Neuronal stem cell (in vitro differentiated cells): ENCODE data around the gene ANP32D. TPM values are rescaled to one million over a fixed set of nuclear protein-coding genes. Genes with fewer than 3 reads are reported as not detected.
"Not testable (repeated sequence)": the region's sequence is repeated elsewhere in the genome, so short reads cannot be mapped to it uniquely, and the experiment has no call there.

Experiments used
- DNase-seq: peaks from one replicate; pipeline ENCODE4 v3.0.0-alpha.2; 2013; ENCODE audit warnings: low spot score
- H2AFZ ChIP-seq: one replicate; pipeline ENCODE4 v1.6.1; 2013; ENCODE audit warnings: mild to moderate bottlenecking, low read length, inconsistent platforms
- H2AK5ac ChIP-seq: 2 replicates; pipeline ENCODE4 v1.6.1; 2013; ENCODE audit warnings: low read depth, mild to moderate bottlenecking, inconsistent platforms, low read length, moderate library complexity, mixed read lengths
- H2BK120ac ChIP-seq: 2 replicates; pipeline ENCODE4 v1.6.1; 2013; ENCODE audit warnings: low read depth, mild to moderate bottlenecking, inconsistent platforms, low read length, moderate library complexity, mixed read lengths
- H2BK12ac ChIP-seq: one replicate; pipeline ENCODE4 v1.6.1; 2013; ENCODE audit warnings: low read length, inconsistent platforms
- H2BK15ac ChIP-seq: 2 replicates; pipeline ENCODE4 v1.6.1; 2013; ENCODE audit warnings: mild to moderate bottlenecking, low read length, inconsistent platforms, mixed read lengths
- H2BK5ac ChIP-seq: one replicate; pipeline ENCODE4 v1.6.1; 2013; ENCODE audit warnings: inconsistent platforms, mild to moderate bottlenecking, low read length, moderate library complexity
- H3K14ac ChIP-seq: one replicate; pipeline ENCODE4 v1.6.1; 2013; ENCODE audit warnings: low read length, inconsistent platforms
- H3K18ac ChIP-seq: 2 replicates; pipeline ENCODE4 v1.6.1; 2013; ENCODE audit warnings: low read length, inconsistent platforms
- H3K23ac ChIP-seq: 2 replicates; pipeline ENCODE4 v1.6.1; 2013; ENCODE audit warnings: low read depth, mild to moderate bottlenecking, mixed read lengths, low read length, inconsistent platforms; ENCODE audit not compliant: poor library complexity
- H3K27ac ChIP-seq: replicated peaks from 3 replicates; pipeline ENCODE4 v1.5.1; 2013; ENCODE audit warnings: low read length, inconsistent platforms
- H3K27me3 ChIP-seq, 3 experiments: 2 replicates each; pipeline ENCODE4 v1.6.1; 2013; ENCODE audit warnings: low read length in 3 of 3, mild to moderate bottlenecking in 2 of 3, inconsistent platforms in 1 of 3, low read depth in 1 of 3, mixed read lengths in 1 of 3, moderate library complexity in 1 of 3; ENCODE audit not compliant: control insufficient read depth in 3 of 3, insufficient read depth in 3 of 3
- H3K36me3 ChIP-seq, 2 donors: replicated peaks in 1 of 2; 2 replicates each; pipeline ENCODE4 v1.6.1; 2013; ENCODE audit warnings: low read length in 2 of 2; ENCODE audit not compliant: control insufficient read depth in 2 of 2, insufficient read depth in 2 of 2
- H3K4ac ChIP-seq: 2 replicates; pipeline ENCODE4 v1.6.1; 2013; ENCODE audit warnings: inconsistent platforms, mild to moderate bottlenecking, low read length, moderate library complexity
- H3K4me1 ChIP-seq, 2 donors: 1 replicate in 1 of 2; 2 replicates in 1 of 2; pipeline ENCODE4 v1.6.1; 2013; ENCODE audit warnings: low read length in 2 of 2, low read depth in 1 of 2; ENCODE audit not compliant: control insufficient read depth in 2 of 2, insufficient read depth in 1 of 2
- H3K4me2 ChIP-seq: one replicate; pipeline ENCODE4 v1.6.1; 2013; ENCODE audit warnings: mild to moderate bottlenecking, low read length, inconsistent platforms; ENCODE audit not compliant: insufficient read depth, poor library complexity, severe bottlenecking
- H3K4me3 ChIP-seq, 2 donors: 2 replicates each; pipeline ENCODE4 v1.5.1; 2013; ENCODE audit warnings: low read length in 2 of 2, mild to moderate bottlenecking in 2 of 2, inconsistent platforms in 1 of 2, moderate library complexity in 1 of 2
- H3K79me1 ChIP-seq: one replicate; pipeline ENCODE4 v1.6.1; 2013; ENCODE audit warnings: low read depth, mild to moderate bottlenecking, inconsistent platforms, low read length, moderate library complexity
- H3K9ac ChIP-seq: one replicate; pipeline ENCODE4 v1.6.1; 2013; ENCODE audit warnings: mild to moderate bottlenecking, low read depth, low read length, inconsistent platforms; ENCODE audit not compliant: poor library complexity
- H3K9me3 ChIP-seq, 2 donors: replicated peaks in 1 of 2; 2 replicates each; pipeline versions ENCODE3 to v1.6.1; 2013; ENCODE audit warnings: low read length in 2 of 2, mild to moderate bottlenecking in 2 of 2, inconsistent platforms in 1 of 2, low read depth in 1 of 2, mixed read lengths in 1 of 2, moderate library complexity in 1 of 2; ENCODE audit not compliant: control insufficient read depth in 2 of 2, insufficient read depth in 1 of 2
- H4K8ac ChIP-seq: one replicate; pipeline ENCODE4 v1.6.1; 2013; ENCODE audit warnings: low read depth, mild to moderate bottlenecking, inconsistent platforms, low read length, moderate library complexity
- H4K91ac ChIP-seq: one replicate; pipeline ENCODE4 v1.6.1; 2013; ENCODE audit warnings: low read length, low read depth, mild to moderate bottlenecking, inconsistent platforms; ENCODE audit not compliant: poor library complexity
- WGBS, 2 donors: extraction: QIAGEN DNeasy Blood & Tissue Kit; methylation state at CpG; one replicate each; pipeline ENCODE4 v1.1.7; 2013; ENCODE audit warnings: missing lambda C conversion rate in 2 of 2, mixed read lengths in 1 of 2; ENCODE audit not compliant: insufficient read length in 2 of 2, insufficient replicate concordance in 1 of 2; ENCODE audit errors: extremely low coverage in 2 of 2; 5-methylcytosine and 5-hydroxymethylcytosine counted together
- polyA plus RNA-seq, 2 experiments: library from polyadenylated mRNA; stranded (reverse); fragments of 200-250 nt; gene quantifications; one replicate each; pipeline ENCODE4 v1.2.3, GENCODE V29; 2013

The ANP32D gene
- not detected for polyA plus RNA-seq (2013, experiment 1 of 2)
- polyA plus RNA-seq (2013, experiment 2 of 2), result not detected

DNA sequence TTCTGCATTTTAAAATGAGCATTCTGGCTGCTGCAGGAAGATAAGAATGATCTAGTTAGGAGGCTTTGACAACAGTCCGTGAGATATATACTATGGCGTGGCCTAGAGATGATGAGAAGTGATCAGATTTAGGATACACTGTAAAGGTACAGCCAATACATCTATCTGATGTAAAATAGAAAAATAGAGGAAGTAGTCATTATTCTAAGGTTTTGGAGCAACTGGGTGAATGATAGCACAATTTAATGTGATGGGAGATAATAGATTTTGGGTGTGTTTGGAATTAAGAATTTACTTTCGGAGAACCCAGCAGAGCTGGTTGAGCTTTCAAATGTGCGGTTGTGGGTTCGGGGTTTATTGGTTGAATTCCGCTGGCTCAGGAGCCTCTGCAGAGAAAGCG lies at the start of gene ANP32D:
ANP32D (plus strand) TSS at position 301 of the 400 bp plus-strand sequence. CDS start 106 bp downstream, outside the sequence.
- Histone ChIP-seq H2BK120ac (no peak within 1 kb of the TSS), H2AFZ (no peak within 1 kb of the TSS), H3K4me2 (no peak within 1 kb of the TSS), H3K9me3 (peaks cover 5 to 14% of the 10 kb centered on the region in 2 donors), H3K14ac (no peak within 1 kb of the TSS), H2BK15ac (no peak within 1 kb of the TSS), H2BK5ac (no peak within 1 kb of the TSS), H2AK5ac (no peak within 1 kb of the TSS), H4K91ac (no peak within 1 kb of the TSS), H3K36me3 (no peaks in the 10 kb centered on the region), H3K27ac (no peak within 1 kb of the TSS), H3K4ac (no peak within 1 kb of the TSS), H2BK12ac (no peak within 1 kb of the TSS), H4K8ac (no peak within 1 kb of the TSS), H3K18ac (no peak within 1 kb of the TSS), H3K4me3 (no peak within 1 kb of the TSS), H3K4me1 (no peaks in the 10 kb centered on the region), H3K9ac (no peak within 1 kb of the TSS), H3K23ac (no peak within 1 kb of the TSS), H3K27me3 (no peaks in the 10 kb centered on the region), H3K79me1 (no peaks in the 10 kb centered on the region)
- no CpG with 5 or more reads among the region's 7 CpGs for WGBS, 2 donors
- no peak for DNase-seq

DNA sequence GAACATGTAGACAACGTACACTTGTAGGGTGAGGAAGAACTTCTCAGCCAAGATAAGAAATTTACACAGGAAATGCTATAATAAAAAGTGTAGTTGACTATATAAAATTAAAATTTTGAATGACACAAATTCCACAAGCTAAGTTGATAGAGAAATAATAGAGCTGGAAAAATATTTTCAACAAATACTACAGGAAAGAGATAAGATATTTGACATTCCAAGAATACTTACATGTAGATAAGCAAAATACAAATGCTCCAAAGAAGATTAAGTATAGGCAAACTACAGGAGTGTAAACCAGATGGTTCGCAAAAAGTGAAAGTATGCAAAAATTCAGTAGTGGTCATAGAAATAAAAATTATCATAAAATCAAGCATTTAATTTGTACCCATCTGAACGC lies 49.2 kb upstream of the ANP32D start:
- no peaks in the 10 kb centered on the region for H3K79me1 ChIP-seq

DNA sequence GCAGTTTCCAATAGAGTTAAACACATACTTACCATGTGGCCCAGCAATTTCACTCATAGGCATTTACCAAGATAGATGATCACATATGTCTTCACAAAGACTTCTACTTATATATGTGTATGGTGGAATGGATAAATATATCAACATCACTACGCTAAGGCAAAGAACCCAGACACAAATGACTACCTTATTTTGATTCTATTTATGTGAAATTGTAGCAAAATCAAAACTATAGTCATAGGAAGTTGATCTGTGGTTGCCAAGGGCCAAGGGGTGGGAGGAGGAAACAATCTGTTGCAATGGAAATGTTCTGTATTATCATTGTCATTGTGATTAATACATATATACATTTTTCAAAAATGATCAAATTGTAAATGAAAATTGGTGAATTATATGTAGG lies 47.7 kb upstream of the ANP32D start:
- H3K4me2 ChIP-seq, result no peak overlapping the region
- H4K91ac ChIP-seq, result no peak overlapping the region
- H2BK15ac ChIP-seq, result no peak overlapping the region
- H2AFZ ChIP-seq, result no peak overlapping the region
- no peak overlapping the region for H4K8ac ChIP-seq
- no peak overlapping the region for H3K4me3 ChIP-seq
- H3K18ac ChIP-seq, result no peak overlapping the region
- H3K4ac ChIP-seq, result no peak overlapping the region
- peaks cover 0 to 5% (median 0%) of the 10 kb centered on the region in 3 experiments for H3K27me3 ChIP-seq
- no peaks in the 10 kb centered on the region for H3K79me1 ChIP-seq
- peaks cover 0 to 2% of the 10 kb centered on the region in 2 donors for H3K9me3 ChIP-seq
- H3K27ac ChIP-seq, result no peak overlapping the region
- no peak for DNase-seq
- no peak overlapping the region for H3K23ac ChIP-seq
- no peak overlapping the region for H3K14ac ChIP-seq
- H3K9ac ChIP-seq, result no peak overlapping the region
- no peaks in the 10 kb centered on the region for H3K36me3 ChIP-seq
- no peak overlapping the region for H2BK120ac ChIP-seq
- WGBS, 2 donors, result no CpG with 5 or more reads among the region's 1 CpG
- H2BK12ac ChIP-seq, result no peak overlapping the region
- peaks cover 0 to 3% of the 10 kb centered on the region in 2 donors for H3K4me1 ChIP-seq
- no peak overlapping the region for H2BK5ac ChIP-seq
- no peak overlapping the region for H2AK5ac ChIP-seq

More for the DNA sequence above, 49.2 kb upstream of the ANP32D start:
- H3K4me3 ChIP-seq, result no peak overlapping the region
- no peak overlapping the region for H3K14ac ChIP-seq
- H2BK15ac ChIP-seq, result no peak overlapping the region
- no peak overlapping the region for H2AFZ ChIP-seq
- H3K27me3 ChIP-seq, result peaks cover 0 to 5% (median 0%) of the 10 kb centered on the region in 3 experiments
- H2BK12ac ChIP-seq, result no peak overlapping the region
- no peak overlapping the region for H3K4me2 ChIP-seq
- H2BK5ac ChIP-seq, result no peak overlapping the region
- no peak overlapping the region for H4K91ac ChIP-seq
- no peak overlapping the region for H4K8ac ChIP-seq
- H3K36me3 ChIP-seq, result no peaks in the 10 kb centered on the region
- H3K9me3 ChIP-seq, result peaks cover 0 to 2% of the 10 kb centered on the region in 2 donors
- H3K9ac ChIP-seq, result no peak overlapping the region
- no peak overlapping the region for H3K23ac ChIP-seq
- no peak overlapping the region for H3K4ac ChIP-seq
- no peak overlapping the region for H3K18ac ChIP-seq
- no CpG with 5 or more reads among the region's 3 CpGs for WGBS, 2 donors
- no peak for DNase-seq
- no peak overlapping the region for H3K27ac ChIP-seq
- H2AK5ac ChIP-seq, result no peak overlapping the region
- H3K4me1 ChIP-seq, result peaks cover 2 to 3% of the 10 kb centered on the region in 2 donors
- no peak overlapping the region for H2BK120ac ChIP-seq

DNA sequence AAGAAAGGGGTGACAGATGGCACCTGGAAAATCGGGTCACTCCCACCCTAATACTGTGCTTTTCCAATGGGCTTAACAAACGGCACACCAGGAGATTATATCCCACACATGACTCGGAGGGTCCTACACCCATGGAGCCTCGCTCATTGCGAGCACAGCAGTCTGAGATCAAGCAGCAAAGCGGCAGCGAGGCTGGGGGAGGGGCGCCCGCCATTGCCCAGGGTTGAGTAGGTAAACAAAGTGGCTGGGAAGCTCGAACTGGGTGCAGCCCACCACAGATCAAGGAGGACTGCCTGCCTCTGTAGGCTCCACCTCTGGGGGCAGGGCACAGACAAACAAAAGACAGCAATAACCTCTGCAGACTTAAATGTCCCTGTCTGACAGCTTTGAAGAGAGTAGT lies 38.3 kb upstream of the ANP32D start:
- H2BK120ac ChIP-seq, H3K23ac ChIP-seq, H4K8ac ChIP-seq, H3K4me1 ChIP-seq, H3K4ac ChIP-seq, H3K36me3 ChIP-seq, H2BK5ac ChIP-seq, H2BK15ac ChIP-seq, H3K79me1 ChIP-seq, H3K9ac ChIP-seq, H3K27ac ChIP-seq, H3K27me3 ChIP-seq, H3K14ac ChIP-seq, H2AK5ac ChIP-seq, H4K91ac ChIP-seq, H3K9me3 ChIP-seq, H2BK12ac ChIP-seq, H3K4me2 ChIP-seq, H3K18ac ChIP-seq, H3K4me3 ChIP-seq, H2AFZ ChIP-seq, DNase-seq: not testable (repeated sequence)
- no CpG with 5 or more reads among the region's 10 CpGs for WGBS, 2 donors
